Stomach (tissue), 4 donors: ENCODE results near the gene ZFYVE26.

ENCODE experiments used
- CTCF ChIP-seq, 7 experiments: fragments of 450-650 bp in 4 of 7; fragments of 200-600 bp in 3 of 7; sonication (generic) in 3 of 7; IDR thresholded peaks; one replicate each; pipeline ENCODE4 v1.5.1; 2016 to 2019; ENCODE audit warnings: antibody characterized with exemption in 7 of 7, control low read depth in 2 of 7, mild to moderate bottlenecking in 1 of 7
- EP300 ChIP-seq: sonication (generic); formaldehyde crosslinking; IDR thresholded peaks from one replicate; pipeline ENCODE4 v1.6.1; 2017; ENCODE audit warnings: antibody characterized with exemption
- POLR2A ChIP-seq, 4 donors: fragments of 450-650 bp; IDR thresholded peaks; one replicate each; pipeline ENCODE4 v1.6.1; 2016; ENCODE audit warnings: antibody characterized with exemption in 4 of 4, control low read depth in 2 of 4, mild to moderate bottlenecking in 1 of 4, moderate library complexity in 1 of 4
- POLR2AphosphoS5 ChIP-seq, 3 donors: sonication (generic); formaldehyde crosslinking; IDR thresholded peaks; one replicate each; pipeline ENCODE4 v1.6.1; 2016; ENCODE audit warnings: antibody characterized with exemption in 3 of 3

- no peak for TF ChIP-seq CTCF (IDR thresholded peaks at IDR 0.05)
- TF ChIP-seq EP300 = no peak
- TF ChIP-seq POLR2A (IDR thresholded peaks at IDR 0.05) = no peak
- no peak for TF ChIP-seq POLR2AphosphoS5 (IDR thresholded peaks at IDR 0.05)
Observed at GRCh38 chr14:67806246-67806645, 10.1 kb downstream of the ZFYVE26 start.
